Measurements from ENCODE around the gene NEDD8. TPM values are rescaled to one million over a fixed set of nuclear protein-coding genes. Genes with fewer than 3 reads are reported as not detected.

NEDD8 gene
- total RNA-seq, 2 donors from 2014 or later = 28.7 to 77.6 TPM

DNA sequence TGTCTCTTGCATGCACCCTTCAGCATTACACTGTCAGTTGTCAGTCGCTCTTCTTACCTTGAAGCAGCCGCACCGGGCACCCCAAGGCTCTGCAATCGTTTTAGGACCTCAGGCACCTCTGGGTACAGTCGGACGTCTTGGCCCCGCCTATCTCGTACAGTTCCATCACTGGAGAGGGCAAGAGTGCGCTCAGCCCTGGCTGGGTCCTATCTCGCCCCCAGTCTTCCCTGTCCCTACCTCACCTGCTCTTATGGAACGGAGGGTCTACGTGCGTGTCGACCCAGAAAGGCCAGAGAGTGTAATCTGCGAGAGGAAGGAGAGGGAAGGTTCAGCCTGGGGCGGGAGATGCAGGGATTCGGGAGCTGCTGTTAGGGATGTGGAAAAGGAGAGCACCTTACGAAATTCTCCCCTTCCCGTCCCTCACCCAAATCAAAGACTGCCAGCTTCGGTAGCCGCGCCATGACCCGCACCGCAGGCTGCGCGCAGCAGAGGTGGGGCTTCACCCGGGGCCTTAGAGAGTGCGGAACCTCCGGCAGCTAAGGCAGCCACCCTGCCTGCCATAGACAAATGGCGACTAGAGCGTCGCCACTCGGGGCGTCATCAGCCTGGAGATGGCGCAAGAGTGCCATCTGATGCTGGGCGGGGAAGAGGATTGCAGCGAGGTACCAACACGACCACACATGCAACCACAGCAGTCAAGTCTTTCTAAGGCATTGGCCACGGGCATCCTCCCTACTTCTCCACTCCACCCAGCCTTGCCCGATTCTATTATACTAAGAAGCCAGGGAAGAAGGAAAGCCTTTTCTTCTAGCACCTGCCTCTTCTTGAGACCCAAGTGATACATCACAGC lies 16.4 kb downstream of the NEDD8 start, which contains the start of gene MDP1:
TSS of gene MDP1 (minus strand) at position 572 of the 850 bp plus-strand sequence. CDS start at position 461, 111 bp downstream.
- 0 to 1% methylated on average over 11 to 40 of the region's 40 CpGs for WGBS, 2 donors
- Histone ChIP-seq H3K9me3 (no peaks in the 10 kb centered on the region), H3K27ac (peak within 1 kb of the TSS; percentile 59 to 93 (median 86)), H3K27me3 (no peaks in the 10 kb centered on the region), H3K4me3 (peak within 1 kb of the TSS; percentile 53 to 54), H3K36me3 (replicated peaks in 1 of 2; ENCODE audit: insufficient read depth in 1 of 2, low read depth in 2 of 2) (peaks cover 0 to 4% of the 10 kb centered on the region in 2 donors), H3K4me1 (peaks cover 30% of the 10 kb centered on the region)
- intact Hi-C loops (cut with DNase I) = no loop called here
- DNase-seq (peak; percentile 85 to 89 (median 86)), ATAC-seq (peak; percentile 83)
- peak; percentile 74 to 93 (median 92) for TF ChIP-seq POLR2A (IDR thresholded peaks at IDR 0.05)
- TF ChIP-seq, protein P1, sequence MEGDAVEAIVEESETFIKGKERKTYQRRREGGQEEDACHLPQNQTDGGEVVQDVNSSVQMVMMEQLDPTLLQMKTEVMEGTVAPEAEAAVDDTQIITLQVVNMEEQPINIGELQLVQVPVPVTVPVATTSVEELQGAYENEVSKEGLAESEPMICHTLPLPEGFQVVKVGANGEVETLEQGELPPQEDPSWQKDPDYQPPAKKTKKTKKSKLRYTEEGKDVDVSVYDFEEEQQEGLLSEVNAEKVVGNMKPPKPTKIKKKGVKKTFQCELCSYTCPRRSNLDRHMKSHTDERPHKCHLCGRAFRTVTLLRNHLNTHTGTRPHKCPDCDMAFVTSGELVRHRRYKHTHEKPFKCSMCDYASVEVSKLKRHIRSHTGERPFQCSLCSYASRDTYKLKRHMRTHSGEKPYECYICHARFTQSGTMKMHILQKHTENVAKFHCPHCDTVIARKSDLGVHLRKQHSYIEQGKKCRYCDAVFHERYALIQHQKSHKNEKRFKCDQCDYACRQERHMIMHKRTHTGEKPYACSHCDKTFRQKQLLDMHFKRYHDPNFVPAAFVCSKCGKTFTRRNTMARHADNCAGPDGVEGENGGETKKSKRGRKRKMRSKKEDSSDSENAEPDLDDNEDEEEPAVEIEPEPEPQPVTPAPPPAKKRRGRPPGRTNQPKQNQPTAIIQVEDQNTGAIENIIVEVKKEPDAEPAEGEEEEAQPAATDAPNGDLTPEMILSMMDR (IDR thresholded peaks at IDR 0.05) = peak in 6 of 7 experiments; percentile 33 to 66 (median 54)

DNA sequence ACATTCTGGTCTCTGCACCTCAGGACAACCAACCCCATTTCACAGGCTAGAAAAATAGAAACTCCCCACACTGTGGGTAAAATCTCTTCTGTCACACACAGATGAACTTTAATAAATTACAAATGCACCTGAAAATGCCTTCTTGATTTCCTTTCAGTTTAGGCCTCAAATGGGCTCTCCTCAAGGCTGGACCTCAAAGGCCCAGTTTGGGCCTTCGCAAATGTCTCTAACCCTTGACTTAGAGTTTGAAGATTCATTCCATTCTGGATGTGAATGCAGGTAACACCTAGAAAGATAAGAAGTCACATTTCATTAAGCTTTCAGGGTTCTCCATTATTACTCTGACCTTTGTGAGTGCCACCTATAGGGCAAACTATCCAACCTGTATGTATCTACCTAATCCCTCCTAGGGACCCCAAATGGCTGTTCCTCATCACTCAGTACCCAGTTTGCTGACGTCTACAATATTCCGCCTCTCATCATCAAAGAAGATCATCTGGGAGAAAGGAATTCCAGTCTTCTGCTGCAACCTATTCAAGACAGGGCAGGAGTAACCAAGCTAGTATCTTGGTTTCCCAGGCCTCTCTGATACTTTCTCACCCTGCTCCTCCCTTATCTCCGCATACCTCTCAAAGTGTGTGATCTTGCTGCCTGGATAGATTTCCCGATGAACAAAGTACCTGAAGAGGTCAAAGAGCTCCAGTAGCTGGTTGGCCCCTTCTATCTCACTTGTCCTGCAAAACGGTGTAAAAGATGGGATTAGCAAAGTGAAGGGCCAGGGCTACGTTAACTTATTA lies 18.1 kb downstream of the NEDD8 start:
- ATAC-seq = no peak
- intact Hi-C loops (cut with DNase I) = no loop called here
- H3K4me3 ChIP-seq = no peak overlapping the region
- peaks cover 0 to 14% of the 10 kb centered on the region in 2 donors for H3K36me3 ChIP-seq (replicated peaks in 1 of 2; ENCODE audit: insufficient read depth in 1 of 2, low read depth in 2 of 2)
- H3K27me3 ChIP-seq = no peaks in the 10 kb centered on the region
- peak overlapping the region; percentile 86 to 97 (median 94) for H3K27ac ChIP-seq
- DNase-seq = no peak
- H3K4me1 ChIP-seq = peaks cover 30% of the 10 kb centered on the region
- no peak for TF ChIP-seq POLR2A (IDR thresholded peaks at IDR 0.05)
- TF ChIP-seq, protein P1 (IDR thresholded peaks at IDR 0.05) = no peak
- H3K9me3 ChIP-seq = no peaks in the 10 kb centered on the region
- WGBS, 2 donors = 87 to 90% methylated on average over 7 of the region's 7 CpGs

DNA sequence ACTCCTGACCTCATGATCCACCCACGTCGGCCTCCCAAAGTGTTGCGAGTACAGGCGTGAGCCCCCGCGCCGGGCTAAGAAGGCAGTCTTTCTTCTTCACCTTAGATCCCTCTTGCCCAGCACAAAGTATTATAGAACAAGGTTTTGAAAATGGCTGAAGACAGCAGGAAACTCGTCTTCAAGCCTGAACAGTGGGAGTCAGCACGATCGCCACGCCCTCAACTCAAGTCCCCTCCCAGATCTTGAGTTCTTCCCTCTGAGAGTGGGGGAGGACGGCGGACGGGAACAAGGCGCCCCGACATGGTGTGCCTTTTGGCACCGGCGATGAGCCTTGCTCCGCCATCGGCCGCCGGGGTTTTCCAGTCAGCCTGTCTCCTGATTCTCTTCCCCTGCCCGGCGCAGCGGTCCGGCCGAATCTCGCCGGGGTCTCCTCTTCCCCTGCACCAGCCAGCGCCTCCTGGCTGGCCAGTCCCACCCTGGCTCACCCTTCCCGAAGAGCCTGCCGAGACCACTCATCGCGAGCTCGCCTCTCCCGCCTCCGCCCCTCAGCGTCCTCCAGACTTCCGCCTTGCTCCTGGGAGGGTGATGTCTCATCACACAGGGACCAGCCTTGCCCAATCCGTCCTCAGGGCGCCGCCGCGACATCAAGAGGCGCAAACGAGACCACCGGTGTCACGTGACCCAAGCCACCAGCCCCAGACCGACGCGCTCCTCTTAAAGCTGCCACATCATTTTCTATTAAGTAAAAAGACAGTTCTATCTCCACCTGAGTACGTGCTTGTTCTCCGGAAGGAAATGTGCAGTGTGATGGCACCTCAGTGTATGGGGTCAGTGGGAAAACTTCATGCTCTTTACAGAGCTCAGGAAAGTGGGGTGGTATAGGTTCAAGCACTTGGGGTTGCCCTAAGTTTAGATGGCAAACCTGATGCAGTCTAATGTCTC lies 19.0 kb downstream of the NEDD8 start, which contains the start of gene CHMP4A:
TSS of gene CHMP4A (minus strand) at position 565 of the 942 bp plus-strand sequence. CDS start at position 516, 49 bp downstream.
- Histone ChIP-seq H3K27me3 (no peaks in the 10 kb centered on the region), H3K36me3 (replicated peaks in 1 of 2; ENCODE audit: insufficient read depth in 1 of 2, low read depth in 2 of 2) (peaks cover 0 to 15% of the 10 kb centered on the region in 2 donors), H3K9me3 (no peaks in the 10 kb centered on the region), H3K4me1 (peaks cover 30% of the 10 kb centered on the region), H3K4me3 (peak within 1 kb of the TSS; percentile 39 to 60), H3K27ac (peak within 1 kb of the TSS; percentile 86 to 97 (median 94))
- peak; percentile 88 to 98 (median 98) for TF ChIP-seq POLR2A (IDR thresholded peaks at IDR 0.05)
- TF ChIP-seq, protein P1 (IDR thresholded peaks at IDR 0.05) = peak in 3 of 7 experiments; percentile 29 to 31 (median 30)
- peak; percentile 93 to 98 (median 94) for DNase-seq
- intact Hi-C loops (cut with DNase I) = no loop called here
- 1 to 9% methylated on average over 13 to 53 of the region's 53 CpGs for WGBS, 2 donors
- ATAC-seq = peak; percentile 90

DNA sequence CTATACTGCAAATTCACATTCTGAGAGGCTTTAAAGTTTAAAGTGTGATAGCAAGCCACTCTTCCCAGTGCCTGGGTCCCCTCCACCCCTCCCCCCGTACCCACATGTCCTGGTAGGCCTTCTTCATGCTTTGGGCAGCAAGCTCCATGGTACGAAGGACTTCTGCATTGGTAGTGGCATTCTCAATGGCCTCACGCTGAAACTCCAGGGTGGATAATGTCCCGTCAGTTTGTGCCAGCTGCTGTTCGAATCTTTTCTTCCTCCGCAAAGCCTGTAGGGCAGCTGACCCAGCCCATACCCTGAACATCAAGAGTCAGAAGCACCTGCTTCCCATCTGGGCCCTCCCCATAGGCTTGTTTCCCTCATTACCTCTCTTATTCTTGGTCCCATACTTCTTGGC lies 20.9 kb downstream of the NEDD8 start:
- WGBS, 2 donors = 87 to 90% methylated on average over 6 of the region's 6 CpGs
- H3K4me1 ChIP-seq = peaks cover 30% of the 10 kb centered on the region
- no peaks in the 10 kb centered on the region for H3K27me3 ChIP-seq
- intact Hi-C loops (cut with DNase I) = no loop called here
- peaks cover 6 to 18% of the 10 kb centered on the region in 2 donors for H3K36me3 ChIP-seq (replicated peaks in 1 of 2; ENCODE audit: insufficient read depth in 1 of 2, low read depth in 2 of 2)
- H3K4me3 ChIP-seq = no peak overlapping the region
- no peak for ATAC-seq
- DNase-seq = no peak
- TF ChIP-seq, protein P1 (IDR thresholded peaks at IDR 0.05) = no peak
- no peak for TF ChIP-seq POLR2A (IDR thresholded peaks at IDR 0.05)
- no peaks in the 10 kb centered on the region for H3K9me3 ChIP-seq
- no peak overlapping the region for H3K27ac ChIP-seq
